HUDEP-2 (cell line): ENCODE measurements around the gene GABBR2.

Experiments
- DNase-seq, 76 experiments: peaks; one replicate each; lab custom pipeline; 2025; ENCODE audit not compliant: unreplicated experiment in 76 of 76; lab: John Stamatoyannopoulos, UW

GABBR2 gene

GRCh38 chr9:98554752-98555151, 154.0 kb downstream of the GABBR2 start:
- no peak for DNase-seq

DNA sequence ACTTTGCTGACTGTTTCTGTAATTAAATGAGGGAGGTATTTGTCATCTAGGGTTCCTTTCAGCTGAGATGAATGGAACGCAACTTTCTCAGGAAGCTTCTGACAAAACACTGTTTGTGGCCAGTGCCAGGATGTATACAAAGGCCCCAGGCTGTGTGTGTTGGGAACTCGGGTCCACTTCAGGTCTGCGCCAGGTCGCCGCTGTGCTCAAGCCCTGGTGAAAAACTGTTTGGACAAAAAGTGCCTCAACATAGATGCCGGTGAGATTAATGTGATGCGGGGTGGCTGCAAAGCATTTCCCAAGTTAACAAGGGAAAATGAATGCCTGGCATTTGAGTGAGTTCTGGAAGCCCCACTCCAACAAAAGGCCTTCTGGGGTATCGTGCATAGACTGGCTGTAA, 156.4 kb downstream of the GABBR2 start:
- no peak for DNase-seq

GRCh38 chr9:98551511-98552286, 157.0 kb downstream of the GABBR2 start:
- no peak for DNase-seq

- no peak for DNase-seq
Observed at GRCh38 chr9:98550206-98550820, 158.4 kb downstream of the GABBR2 start.

DNA sequence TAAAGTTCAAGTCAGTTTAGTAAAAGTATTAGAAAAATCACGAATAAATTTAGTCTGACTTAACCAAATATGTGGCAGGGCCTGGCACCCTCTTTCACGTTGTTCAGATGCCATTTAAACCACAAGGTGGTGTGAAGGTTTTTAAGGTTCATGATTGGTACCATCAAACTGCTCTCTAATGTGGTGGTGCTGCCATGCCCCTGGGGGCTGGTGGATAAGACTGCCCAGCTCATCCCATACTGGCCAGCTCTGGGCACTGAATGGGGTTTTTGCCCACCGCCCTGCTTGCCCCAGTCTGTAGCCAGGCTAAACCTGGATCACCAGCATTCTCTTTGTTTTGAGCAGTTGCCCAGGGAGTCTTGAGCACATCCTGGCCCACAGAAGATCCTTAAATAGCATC, 159.3 kb downstream of the GABBR2 start:
- no peak for DNase-seq

GRCh38 chr9:98547606-98548005, 161.1 kb downstream of the GABBR2 start:
- no peak for DNase-seq

DNA sequence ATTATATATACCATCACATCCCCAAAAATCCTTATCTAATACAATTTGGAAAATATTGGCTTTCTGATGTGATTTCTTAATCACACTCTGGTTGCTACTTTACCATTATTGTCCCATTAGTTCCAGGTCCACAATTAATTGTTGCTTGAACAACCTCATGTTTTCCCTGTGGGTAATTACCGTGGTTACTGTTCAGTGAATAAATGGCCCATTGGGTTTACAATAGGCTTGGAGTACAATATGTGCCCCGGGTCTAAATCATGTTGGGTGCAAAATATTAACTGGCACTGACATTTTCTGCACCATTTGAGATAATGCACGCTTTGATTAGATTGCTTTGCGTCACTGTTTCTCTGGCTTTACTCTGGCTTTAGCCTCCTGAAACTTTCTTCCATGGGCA, 163.7 kb downstream of the GABBR2 start:
- DNase-seq = no peak

- DNase-seq = no peak
Observed at GRCh38 chr9:98541684-98542230, 167.0 kb downstream of the GABBR2 start.

- no peak for DNase-seq
Observed at GRCh38 chr9:98540476-98540875, 168.3 kb downstream of the GABBR2 start.

DNA sequence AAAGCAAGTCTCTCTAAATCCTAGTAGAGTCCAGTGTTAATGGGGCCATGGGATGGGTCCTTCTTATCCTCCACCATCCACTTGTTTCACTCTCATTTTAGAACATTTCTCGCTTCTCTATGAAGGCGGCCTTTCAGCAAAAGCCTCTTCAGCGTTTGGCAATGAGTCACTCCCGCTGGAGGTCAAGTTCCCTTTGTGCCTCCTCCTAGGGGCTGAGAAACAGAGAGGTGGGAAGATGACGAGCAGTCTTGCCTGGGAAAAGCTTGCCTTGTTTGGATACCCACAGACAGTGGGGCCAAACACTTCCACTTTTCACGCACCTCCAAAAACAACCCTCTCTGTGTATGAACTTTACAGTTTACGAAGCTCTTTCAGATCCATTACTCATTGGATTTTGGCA, 168.8 kb downstream of the GABBR2 start:
- DNase-seq = no peak

GRCh38 chr9:98538626-98539031, 170.1 kb downstream of the GABBR2 start:
- DNase-seq = no peak

DNA sequence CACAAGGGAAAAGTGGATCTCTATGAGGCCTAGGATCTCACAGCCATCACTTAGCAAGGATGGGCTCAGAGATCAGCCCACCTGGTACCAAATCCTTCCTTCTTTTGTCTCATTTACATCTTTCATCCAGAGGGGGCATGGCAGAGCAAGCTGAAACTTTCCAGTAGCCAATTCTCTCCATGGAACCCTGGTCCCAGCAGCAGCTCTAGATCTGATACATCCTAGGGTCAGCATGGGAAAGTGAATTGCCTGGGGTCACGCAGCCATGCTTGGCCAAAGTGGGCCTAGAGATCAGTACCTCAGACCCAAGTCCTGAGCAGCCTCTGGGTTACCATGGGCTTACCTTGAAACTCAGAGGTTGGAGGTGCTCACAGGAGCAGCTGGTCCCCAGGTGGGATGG, 170.5 kb downstream of the GABBR2 start:
- DNase-seq = no peak

GRCh38 chr9:98536542-98537173, 172.1 kb downstream of the GABBR2 start:
- peak in 37 of 76 experiments; percentile 1 to 53 (median 9) for DNase-seq

- no peak for DNase-seq
Observed at GRCh38 chr9:98533866-98534265, 174.9 kb downstream of the GABBR2 start.

DNA sequence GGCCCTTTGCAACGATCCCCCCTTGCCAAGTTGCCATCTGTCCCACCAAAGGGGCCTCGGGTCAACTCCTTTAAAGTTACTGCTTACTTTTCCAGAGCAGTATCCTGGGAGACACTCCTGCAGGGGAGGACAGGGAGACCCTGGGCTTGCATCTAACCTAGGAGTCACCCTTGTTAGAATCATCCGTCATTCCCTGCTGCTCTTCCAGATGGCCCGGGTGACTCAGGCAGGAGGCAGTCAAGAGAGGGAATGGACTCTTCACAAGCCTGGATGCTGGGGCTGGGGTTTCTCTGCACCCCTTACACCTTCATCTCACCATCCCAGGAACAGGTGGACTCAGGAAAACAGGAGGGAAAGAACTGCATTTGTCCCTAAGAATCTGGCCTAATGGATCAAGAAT, 175.6 kb downstream of the GABBR2 start:
- no peak for DNase-seq

DNA sequence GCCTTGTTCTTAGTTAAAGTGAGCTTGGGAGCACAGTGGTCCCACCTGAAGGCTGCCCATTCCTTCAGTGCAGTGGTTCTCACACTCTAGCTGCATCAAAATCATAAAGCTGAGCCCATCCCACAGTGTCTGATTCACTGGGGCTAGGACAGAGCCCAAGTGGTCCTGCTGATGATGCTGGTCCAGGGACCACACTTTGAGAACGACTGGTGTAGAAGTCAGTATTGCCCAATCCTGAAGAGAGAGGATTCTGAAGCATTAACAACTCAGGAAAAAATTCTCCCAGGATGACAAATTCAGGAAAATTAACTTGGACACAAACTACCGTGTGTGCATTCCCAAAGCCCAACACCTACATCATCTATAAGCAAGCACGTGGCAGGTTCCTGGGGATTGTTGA, 176.2 kb downstream of the GABBR2 start:
- no peak for DNase-seq

GRCh38 chr9:98532147-98532546, 176.6 kb downstream of the GABBR2 start:
- no peak for DNase-seq

- no peak for DNase-seq
Observed at GRCh38 chr9:98530806-98531386, 177.8 kb downstream of the GABBR2 start.

GRCh38 chr9:98530275-98530674, 178.5 kb downstream of the GABBR2 start:
- DNase-seq = no peak

DNA sequence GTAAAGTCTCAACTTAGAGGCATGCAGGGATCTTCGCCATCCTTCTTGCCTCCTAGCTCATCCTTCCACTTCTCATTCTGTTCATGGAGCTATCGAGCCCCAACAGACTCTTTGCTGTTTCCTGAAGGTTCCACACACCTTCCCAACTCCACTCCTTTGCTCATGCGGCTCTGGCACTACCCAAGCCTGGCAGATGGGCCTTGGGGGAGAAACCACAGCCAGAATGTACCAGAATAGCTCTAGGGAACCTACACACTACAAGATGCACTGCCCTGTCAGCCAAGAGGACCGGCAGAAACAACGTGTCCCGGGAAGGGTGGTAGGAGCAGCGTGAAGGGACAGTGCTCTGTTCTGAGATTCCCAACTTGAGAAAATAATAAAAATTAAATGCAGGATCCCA, 178.9 kb downstream of the GABBR2 start:
- DNase-seq = no peak

DNA sequence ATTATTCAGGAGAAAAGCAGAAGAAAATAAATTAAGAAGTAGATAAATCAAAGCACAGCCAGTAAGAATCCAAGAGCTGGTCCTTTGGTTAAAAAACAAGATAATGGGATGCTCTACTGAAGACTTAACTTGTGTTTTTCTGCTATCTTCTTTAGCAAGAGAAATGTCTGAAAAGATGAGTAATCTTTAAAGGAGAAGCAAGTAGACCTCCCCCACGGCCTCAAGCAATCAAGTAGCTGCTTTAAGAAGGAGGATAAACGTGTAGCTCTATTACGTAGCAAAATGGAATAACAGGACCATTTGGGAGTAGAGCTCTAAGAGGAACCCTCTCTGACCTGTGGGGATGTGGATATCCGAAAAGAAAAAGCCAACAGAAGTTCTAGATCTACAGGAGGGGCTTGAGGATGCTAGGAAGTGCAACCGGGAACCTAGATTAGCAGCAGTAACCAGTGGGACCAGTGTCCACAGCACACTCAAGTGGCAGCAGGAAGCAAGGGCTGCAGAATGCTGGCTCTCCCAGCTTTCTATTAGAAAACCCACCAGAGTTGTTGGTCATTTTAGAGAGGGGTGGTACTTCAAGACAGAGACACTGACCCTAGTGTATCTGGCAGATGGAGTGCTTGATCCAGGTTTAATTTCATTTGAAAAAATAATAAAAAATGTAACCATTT, 185.4 kb downstream of the GABBR2 start:
- no peak for DNase-seq
